ENCODE data around the gene RNF208. TPM values are rescaled to one million over a fixed set of nuclear protein-coding genes. Genes with fewer than 3 reads are reported as not detected.

RNF208 gene
- total RNA-seq, 1 donor from 2014 or later = 12.1 TPM

DNA sequence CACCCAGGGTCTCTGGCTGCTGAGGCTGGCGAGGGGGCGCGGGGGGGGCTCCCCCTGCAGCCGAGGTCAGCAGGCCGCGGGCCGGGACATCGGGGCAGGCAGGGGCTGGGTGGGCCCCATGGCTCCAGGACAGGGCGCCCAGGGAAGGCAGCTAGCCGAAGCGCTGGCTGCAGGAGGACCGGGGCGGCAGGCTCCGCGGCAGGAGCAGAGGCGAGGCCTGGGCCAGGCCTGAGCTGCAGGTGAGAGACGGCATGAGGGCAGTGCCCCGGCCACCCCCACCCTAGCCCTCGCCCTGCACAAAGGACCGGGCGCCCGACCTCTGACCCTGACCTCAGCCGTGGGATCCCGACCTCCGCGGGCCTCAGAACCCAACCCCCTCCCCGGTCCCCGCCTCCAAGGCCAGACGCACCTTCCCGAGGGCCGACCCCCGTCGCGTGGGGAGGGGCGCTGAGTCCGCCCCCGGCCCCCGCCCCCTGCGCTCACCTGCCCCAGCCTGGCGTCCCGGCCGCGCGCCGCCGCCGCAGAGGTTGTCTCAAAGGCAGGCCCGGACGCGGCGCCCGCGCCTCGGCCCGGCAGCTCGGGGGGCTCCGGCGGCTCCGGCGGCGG lies 431 bp downstream of the RNF208 start:
- no peaks in the 10 kb centered on the region for H3K36me3 Mint-ChIP-seq
- no peak for DNase-seq (ENCODE audit: extremely low spot score, unreplicated experiment)
- no peaks in the 10 kb centered on the region for H3K27me3 Mint-ChIP-seq
- TF ChIP-seq, protein P1, sequence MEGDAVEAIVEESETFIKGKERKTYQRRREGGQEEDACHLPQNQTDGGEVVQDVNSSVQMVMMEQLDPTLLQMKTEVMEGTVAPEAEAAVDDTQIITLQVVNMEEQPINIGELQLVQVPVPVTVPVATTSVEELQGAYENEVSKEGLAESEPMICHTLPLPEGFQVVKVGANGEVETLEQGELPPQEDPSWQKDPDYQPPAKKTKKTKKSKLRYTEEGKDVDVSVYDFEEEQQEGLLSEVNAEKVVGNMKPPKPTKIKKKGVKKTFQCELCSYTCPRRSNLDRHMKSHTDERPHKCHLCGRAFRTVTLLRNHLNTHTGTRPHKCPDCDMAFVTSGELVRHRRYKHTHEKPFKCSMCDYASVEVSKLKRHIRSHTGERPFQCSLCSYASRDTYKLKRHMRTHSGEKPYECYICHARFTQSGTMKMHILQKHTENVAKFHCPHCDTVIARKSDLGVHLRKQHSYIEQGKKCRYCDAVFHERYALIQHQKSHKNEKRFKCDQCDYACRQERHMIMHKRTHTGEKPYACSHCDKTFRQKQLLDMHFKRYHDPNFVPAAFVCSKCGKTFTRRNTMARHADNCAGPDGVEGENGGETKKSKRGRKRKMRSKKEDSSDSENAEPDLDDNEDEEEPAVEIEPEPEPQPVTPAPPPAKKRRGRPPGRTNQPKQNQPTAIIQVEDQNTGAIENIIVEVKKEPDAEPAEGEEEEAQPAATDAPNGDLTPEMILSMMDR (conservative IDR thresholded peaks at IDR 0.05) = no peak
- H3K27ac Mint-ChIP-seq = no peak overlapping the region
- no peak overlapping the region for H3K4me3 Mint-ChIP-seq
- peaks cover 3% of the 10 kb centered on the region for H3K4me1 Mint-ChIP-seq (ENCODE audit: unreplicated experiment)
- H3K9me3 Mint-ChIP-seq = no peaks in the 10 kb centered on the region

DNA sequence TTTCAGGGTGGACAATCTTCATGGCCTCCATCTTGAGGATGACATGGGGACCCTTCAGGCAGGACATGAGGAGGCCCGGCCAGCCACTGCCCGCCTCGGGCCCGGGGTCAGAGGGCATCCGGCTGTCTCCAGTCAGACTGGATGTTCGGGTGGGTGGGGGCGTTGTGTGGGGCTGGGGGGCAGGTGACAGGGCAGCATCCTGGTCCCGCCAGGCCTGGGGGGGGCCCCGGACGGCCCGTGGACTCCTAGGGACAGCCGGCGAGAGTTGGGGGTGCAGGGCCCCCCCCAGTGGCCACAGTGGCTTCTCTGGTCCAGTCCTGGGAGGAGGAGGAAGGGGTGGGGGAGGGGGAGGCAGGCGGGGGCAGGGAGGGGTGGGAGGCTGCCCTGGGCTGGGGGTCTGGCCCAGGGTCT lies 940 bp downstream of the RNF208 start:
- Mint-ChIP-seq H3K9me3 (no peaks in the 10 kb centered on the region), H3K27ac (no peak overlapping the region), H3K36me3 (no peaks in the 10 kb centered on the region), H3K4me1 (ENCODE audit: unreplicated experiment) (peaks cover 3% of the 10 kb centered on the region), H3K27me3 (no peaks in the 10 kb centered on the region), H3K4me3 (peak overlapping the region; percentile 39)
- TF ChIP-seq, protein P1 (conservative IDR thresholded peaks at IDR 0.05) = no peak
- DNase-seq (ENCODE audit: extremely low spot score, unreplicated experiment) = no peak

DNA sequence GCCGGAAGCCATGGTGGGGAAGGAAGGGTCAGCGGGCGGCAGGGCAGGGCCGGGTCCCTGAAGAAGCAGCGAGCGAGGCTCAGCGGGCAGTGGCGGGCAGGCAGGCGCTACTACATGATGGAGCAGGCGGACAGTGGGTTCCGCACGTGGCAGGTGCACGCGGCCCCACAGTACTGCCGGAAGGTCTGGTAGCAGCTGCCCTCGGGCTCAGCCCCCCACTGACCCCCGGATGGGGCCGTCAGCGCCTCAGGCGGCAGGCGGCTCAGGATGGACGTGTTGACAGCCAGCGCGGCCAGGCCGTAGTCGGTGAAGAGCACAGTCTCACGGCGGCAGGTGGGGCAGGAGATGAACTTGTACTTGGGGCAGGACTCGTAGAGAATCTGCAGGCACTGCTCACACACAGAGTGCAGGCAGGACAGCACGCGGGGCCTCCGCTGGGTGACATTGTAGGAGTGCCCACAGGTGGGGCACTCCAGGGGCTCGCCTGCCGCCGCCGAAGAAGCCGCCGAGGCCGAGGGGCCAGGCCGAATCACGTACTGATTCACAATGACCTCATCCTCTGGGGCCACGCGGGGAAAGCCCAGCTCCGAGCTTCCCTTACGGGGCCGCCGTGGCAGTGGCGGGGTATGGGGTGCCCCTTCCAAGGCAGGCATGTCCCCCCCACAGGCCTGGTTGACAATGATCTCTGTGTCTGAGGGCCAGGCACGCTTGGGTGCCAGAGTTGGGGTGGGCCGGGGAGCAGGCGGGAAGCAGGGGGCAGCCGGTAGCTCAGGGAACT lies 1.5 kb downstream of the RNF208 start:
- Mint-ChIP-seq H3K27me3 (no peaks in the 10 kb centered on the region), H3K27ac (no peak overlapping the region), H3K9me3 (no peaks in the 10 kb centered on the region), H3K36me3 (no peaks in the 10 kb centered on the region), H3K4me1 (ENCODE audit: unreplicated experiment) (peaks cover 3% of the 10 kb centered on the region), H3K4me3 (peak overlapping the region; percentile 58)
- DNase-seq (ENCODE audit: extremely low spot score, unreplicated experiment) = no peak
- TF ChIP-seq, protein P1 (conservative IDR thresholded peaks at IDR 0.05) = no peak

DNA sequence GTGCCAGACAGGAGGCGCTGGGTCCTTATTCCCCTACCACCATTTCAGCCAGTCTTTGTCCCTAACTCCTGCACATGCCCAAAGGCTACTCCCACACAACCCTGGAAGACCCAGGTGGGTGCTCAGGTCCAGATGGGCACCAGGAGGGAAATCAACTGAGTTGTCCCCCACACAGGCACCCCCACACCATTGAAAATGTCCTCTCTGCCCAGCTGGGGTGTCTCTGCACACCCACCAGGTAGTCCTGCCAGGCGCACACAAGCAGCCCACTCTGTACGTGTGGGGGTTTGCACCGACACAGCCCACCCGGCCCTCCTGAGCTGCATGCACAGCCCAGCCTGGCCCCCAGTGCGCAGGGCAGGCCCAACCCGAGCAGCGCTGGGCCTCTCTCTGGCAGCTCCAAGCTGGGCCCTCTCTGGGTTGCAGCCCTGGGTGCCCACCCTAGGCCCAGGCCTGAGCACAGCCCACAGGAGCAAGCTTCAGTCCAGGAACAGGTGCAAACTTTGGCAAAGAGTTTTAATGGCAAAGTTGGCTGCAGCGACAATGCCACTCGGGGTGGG lies 2.2 kb downstream of the RNF208 start:
- TF ChIP-seq, protein P1 (conservative IDR thresholded peaks at IDR 0.05) = no peak

DNA sequence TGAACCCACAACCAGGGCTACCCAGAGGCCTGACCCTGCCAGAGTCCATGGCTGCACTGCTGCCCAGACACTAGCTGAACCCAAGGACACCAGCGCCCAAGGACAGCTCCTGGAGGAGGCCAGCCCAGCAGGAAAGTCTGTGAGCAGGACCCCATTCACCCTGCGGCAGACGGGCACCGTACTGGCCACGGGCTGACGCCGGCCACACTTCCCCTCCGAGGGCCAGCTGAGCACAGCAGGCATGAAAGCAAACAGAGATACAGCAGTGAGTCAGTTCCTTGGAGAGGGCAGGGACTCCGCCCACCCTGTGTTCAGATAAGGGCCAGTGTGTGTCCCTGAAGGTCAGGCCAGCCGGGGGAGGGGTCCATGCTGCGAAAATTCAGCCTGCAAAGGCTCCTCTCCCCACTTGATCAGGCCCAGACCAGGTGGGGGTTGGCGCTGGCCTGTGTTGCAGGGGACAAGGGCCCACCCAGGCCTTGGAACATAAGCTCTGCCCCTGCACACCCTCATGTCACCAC lies 3.2 kb downstream of the RNF208 start:
- Mint-ChIP-seq H3K4me1 (ENCODE audit: unreplicated experiment) (peaks cover 3% of the 10 kb centered on the region), H3K27me3 (no peaks in the 10 kb centered on the region), H3K36me3 (no peaks in the 10 kb centered on the region), H3K27ac (peak overlapping the region; percentile 43), H3K9me3 (no peaks in the 10 kb centered on the region), H3K4me3 (peak overlapping the region; percentile 31)
- DNase-seq (ENCODE audit: extremely low spot score, unreplicated experiment) = no peak
- TF ChIP-seq, protein P1 (conservative IDR thresholded peaks at IDR 0.05) = no peak

More for the DNA sequence above, 2.2 kb downstream of the RNF208 start:
- Mint-ChIP-seq H3K27me3 (no peaks in the 10 kb centered on the region), H3K36me3 (no peaks in the 10 kb centered on the region), H3K4me1 (ENCODE audit: unreplicated experiment) (peaks cover 3% of the 10 kb centered on the region), H3K4me3 (peak overlapping the region; percentile 58), H3K9me3 (no peaks in the 10 kb centered on the region), H3K27ac (no peak overlapping the region)
- DNase-seq (ENCODE audit: extremely low spot score, unreplicated experiment) = no peak

All from type B pancreatic cell (in vitro differentiated cells).